Inflammatory macrophage treated with lipopolysaccharide for 1 hour (primary cell): ENCODE results near the gene CAPZA1.
"Not testable (repeated sequence)": the region's sequence is repeated elsewhere in the genome, so short reads cannot be mapped to it uniquely, and the experiment has no call there.

Experiments used
- DNase-seq, 2 donors: peaks; one replicate each; pipeline ENCODE4 v3.0.0-alpha.2; 2020 to 2022

The CAPZA1 gene

DNA sequence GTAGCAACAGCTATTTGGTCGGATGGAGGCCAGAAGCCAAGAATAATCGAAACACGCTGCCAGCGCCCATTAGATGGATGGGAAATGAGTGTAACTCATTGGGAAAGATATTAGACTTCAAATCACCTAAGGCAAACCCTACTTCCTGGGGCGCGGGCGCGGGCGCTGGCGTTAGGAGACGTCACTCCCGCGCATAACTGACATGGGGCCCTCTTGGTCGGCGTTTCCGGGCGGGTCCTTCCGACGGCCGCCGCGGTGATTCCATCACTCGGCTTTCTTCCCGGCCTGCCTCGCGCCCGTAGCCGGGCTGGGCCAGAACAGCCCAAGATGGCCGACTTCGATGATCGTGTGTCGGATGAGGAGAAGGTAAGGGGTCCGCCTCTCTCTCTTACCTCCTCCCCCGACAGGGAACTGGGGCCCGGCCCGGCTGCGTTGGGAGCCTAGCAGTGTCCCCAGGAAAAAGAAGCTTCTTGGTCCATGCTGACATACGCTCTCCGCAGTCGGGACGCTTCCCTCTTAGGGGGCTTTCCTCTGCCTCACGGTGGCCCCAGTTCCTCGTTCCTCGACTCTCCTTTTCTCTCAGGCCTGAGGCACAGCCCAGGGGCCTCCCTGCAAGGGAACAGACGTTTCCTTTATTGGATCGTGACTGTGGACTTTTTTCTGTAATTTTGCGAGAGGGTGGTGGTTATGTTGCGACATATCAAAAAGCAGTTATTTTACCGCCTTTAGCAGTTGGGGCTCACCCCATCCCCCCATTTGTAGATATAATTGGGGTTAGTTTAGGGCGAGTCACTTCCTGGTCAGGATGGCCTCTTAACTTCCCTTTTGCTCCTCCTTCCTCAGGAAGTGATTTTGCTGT lies at the start of gene CAPZA1:
CAPZA1 (plus strand) TSS at position 315 of the 859 bp plus-strand sequence; CDS start at position 328, 13 bp downstream.
- DNase-seq: peak; percentile 92 to 93

DNA sequence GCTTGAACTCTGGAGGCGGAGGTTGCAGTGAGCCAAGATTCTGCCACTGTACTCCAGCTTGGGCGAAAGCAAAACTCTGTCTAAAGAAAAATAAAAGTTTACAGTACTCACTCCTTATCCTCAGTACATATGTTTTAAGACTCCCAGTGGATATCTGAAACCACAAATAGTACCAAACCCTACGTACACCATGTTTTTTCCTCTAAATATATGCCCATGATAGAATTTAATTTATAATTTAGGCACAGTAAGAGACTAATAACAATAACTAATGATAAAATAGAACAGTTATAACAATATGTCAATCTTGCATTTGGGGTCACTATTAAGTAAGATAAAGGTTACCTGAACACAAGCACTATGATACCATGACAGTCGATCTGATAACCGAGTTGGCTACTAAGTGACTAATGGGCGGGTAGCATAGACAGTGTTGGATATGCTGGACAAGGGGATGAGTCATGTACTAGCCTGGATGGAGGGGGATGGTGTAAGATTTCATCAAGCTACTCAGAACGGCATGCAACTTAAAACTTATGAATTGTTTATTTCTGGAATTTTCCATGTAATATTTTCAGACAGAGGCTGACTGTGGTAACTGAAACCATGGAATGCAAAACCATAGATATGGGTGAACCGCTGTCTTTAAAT lies 44.4 kb upstream of the CAPZA1 start:
- DNase-seq: no peak

DNA sequence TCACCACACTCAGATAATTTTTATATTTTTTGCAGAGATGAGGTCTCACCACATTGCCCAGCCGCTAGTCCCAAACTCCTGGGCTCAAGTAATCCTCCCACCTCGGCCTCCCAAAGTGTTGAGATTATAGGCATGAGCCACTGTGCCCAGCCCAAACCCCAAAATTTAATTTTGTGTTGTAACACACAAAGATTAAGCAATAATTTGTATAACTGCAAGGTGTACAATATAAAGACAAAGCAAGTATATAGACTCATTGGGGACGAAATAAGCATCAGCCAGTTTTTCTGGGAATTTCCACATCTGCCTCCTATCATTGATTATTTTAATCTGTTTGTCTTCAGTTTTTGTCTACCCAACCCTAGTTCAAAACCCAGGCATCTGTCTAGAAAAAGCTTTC lies 43.4 kb upstream of the CAPZA1 start:
- DNase-seq: no peak

DNA sequence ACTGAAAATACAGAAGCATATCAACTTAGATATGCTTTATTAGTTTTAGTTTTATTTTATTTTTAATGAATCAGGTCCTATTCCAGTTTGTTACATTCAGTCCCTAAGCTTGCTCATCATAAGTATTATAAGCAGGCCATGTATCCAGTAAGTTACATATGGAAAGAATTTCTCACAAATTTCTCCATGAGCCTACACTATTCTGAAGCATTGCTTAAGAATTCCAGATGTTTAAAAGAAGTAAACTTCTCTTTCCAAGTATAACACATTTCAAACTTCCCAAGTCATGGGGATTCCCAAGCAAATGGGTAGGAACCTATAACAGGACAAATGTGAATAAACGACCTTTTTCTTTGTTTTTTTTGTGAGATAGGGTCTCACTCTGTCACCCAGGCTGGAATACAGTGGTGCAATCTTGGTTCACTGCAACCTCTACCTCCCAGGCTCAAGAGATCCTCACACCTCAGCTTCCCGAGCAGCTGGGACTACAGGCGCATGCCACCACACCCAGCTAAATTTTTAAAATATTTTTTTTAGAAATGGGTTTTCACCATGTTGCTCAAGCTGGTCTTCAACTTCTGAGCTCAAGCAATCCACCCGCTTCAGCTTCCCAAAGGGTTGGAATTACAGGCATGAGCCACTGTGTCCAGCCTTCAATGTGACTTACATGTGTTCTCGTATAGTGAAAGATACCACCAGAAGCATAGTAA lies 39.7 kb upstream of the CAPZA1 start:
- no peak for DNase-seq

DNA sequence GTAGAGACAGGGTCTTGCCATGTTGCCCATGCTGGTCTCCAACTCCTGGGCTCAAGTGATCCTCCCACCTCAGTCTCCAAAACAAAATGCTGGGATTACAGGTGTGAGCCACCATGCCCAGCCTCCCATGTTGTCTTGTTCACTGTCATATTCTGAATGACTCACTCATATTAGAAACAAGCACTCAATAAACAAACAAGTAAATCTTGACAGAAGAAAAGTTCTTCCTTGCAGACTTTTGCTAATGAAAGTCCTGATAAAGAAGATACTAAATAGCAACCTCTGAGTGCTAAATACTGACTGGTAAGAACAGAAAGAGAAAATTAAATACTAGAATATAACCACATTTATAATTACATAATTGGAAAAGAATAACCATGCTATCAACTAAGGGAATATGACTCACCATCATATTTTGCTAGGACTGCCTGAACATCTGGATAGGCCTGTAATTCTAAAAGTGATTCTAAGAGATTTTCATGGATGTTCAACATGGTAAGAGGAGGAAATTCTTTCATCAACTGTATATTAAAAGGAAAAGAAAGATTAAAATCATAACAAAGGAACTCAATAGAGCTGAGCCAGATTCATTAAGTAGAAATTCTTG lies 37.9 kb upstream of the CAPZA1 start:
- no peak for DNase-seq

DNA sequence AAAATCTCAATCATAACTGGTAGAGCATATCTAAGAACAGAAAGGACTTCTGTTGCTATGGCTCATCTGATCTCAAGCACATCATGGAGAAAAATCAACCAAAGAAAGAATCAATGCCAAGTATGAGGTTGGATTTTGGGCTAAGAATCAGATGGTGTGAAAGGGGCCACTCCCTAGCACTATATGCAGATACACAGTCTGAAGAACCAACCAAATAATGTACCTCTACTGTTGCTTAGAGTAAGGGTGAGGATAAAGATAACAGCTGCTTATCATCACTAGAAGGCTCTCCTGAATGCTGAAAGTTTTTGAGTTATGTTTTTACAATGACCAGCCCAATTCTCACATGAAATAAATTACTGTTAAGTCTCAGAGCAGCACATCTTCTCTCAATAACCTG lies 36.3 kb upstream of the CAPZA1 start:
- DNase-seq: no peak

DNA sequence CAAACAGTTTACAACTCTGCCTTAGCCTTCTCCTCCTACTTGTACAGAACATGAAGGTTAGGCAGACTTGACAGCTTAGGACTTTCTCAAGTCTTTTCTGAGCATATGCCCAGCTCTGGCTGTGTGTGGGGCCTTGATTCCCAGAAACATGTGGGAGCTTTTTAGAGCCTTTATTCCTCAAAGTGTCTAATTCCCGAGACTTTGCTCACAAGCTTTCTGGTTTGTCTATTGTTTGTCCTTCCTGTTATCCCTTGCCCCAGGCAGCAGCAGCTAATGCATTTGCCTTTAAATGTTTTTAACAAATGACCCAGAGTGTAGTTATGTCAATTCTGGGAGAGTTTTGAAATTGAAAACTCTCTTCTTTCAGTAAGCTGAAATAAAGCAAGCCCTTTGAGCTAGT lies 29.9 kb upstream of the CAPZA1 start:
- no peak for DNase-seq

DNA sequence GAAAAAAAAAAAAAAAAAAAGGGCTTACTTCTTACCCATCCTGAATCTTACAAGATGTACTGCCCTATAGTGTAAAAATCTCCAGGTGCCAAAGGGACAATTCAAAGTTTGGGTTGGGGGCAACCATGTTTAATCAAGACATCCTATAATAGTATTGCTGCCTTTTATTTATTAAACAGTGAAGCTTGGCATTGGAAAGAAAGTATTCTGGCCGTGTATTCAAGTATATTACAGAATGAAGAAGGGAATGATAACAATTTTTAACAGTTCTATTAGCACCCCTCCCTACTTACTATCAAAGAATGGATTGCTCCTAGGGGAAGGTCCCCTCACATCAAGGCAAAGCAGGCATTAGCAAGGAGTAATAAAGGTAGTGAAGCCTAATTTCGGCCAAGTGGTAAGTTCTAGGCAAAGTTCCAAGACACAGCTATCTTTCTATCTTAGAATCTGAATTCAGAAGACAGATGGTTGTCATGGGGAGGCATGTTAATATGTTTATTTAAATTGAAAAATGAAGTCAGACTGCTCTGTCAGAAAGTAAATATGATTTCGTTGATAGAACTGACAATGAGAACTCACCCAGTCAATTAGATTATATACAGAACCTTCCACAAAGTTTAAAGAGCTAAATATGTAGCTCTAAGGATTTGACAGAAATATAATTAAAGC lies 25.3 kb upstream of the CAPZA1 start:
- DNase-seq: no peak

DNA sequence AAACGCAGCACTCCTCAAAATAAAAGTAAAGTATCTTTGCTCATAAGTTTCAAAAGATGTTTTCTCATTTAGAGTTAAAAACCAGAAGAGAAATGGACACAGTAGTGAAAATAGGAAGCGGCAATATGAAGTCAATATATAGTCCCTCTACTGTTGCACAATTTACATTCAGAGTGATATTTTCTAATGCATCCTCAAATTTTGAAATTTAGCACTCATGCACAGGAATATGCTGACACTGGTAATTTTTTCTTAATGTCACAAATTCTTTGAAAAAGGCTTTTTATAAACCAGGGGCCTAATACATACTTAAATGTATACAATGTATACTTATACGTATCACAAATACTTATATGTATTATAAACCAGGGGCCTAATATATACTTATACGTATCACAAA lies 20.2 kb upstream of the CAPZA1 start:
- peak; percentile 33 to 60 for DNase-seq

DNA sequence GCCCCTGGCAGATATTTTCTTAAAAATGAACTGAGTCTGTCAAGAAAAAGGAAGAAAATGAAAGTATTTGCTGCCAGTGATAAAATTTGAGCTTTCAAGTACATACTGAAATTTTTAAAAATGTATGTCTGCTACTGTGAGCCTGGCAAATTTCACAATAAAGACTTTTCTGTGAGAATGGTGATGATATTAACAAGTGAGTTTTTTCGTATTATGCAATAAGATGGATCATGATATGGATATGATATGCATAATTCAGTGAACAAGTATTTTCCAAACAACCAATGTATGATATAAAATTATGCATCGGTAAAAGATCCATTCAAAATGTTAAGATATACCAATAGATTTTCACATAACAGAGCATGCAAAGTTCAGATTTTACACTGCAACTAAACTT lies 16.6 kb upstream of the CAPZA1 start:
- DNase-seq: no peak

DNA sequence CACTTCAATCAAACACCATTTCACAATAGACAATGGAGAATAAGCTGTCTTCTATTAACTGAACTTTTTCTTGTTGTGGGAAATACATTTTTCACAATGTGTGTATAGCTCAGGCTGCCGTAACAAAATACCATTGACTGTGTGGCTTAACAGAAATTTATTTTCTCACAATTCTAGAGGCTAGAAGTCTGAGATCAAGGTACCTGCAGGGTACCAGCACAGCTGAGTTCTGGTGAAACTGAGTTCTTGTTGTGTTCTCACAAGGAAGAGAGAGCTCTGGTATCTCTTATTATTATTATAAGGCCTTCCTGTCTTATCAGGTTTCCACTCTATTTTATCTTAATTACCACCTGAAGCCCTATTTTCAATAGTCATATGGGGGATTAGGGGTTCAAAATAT lies 16.1 kb upstream of the CAPZA1 start:
- no peak for DNase-seq

DNA sequence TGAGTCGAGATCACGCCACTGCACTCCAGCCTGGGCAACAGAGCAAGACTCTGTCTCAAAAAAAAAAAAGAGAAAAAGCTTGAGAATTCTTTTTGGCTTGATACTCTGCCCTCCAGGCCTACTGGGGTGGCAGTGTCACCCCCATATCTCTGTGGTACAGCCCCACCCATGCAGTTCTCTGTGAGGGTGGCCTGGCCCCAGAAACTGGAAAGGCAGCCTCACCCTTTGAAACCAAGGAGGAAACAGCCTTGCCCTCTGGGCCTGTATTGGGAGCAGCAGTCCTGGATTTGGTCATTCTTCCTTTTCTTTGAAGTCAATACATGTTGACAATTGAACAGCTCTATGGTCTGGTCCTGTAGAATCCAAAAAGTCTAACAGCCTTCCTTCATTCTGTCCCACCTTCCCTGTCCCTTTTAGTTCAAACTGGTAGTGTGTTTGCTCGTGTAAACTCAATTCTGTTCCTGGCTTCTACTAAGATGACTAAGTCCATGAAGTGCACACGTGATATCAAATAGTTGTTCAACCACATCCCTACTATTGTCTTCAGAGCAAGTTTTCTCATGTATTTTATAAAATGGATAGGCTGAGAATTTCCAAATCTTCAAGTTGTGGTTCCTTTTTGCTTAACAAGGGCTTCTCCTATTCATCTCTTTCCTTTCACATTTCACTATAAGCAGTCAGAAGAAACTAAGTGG lies 13.9 kb upstream of the CAPZA1 start:
- no peak for DNase-seq

DNA sequence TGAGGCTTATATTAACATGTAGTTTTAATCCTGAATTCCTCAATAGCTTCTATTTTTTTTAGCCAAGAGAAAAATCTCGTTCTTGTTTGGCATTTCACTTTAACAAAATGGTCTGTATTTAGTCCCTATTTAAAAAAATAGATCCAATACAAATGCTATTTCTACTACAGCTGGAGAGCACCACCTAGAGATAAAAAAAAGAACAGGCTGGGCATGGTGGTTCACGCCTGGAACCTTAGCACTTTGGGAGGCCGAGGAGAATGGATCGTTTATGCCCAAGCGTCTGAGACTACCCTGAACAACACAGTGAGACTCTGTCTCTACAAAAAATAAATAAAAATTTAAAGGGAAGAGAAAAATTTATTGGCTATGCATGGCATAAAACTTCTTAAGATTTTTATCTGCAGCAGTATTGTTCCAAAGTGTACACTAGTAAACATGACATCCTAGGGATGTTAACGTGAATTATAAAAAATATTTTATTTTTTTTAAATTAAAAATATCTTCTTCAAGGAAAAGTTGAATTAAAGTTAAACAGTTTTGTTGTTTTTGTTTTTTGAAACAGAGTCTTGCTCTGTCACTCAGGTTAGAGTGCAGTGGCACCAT lies 5.1 kb upstream of the CAPZA1 start:
- DNase-seq: peak; percentile 25 to 58

DNA sequence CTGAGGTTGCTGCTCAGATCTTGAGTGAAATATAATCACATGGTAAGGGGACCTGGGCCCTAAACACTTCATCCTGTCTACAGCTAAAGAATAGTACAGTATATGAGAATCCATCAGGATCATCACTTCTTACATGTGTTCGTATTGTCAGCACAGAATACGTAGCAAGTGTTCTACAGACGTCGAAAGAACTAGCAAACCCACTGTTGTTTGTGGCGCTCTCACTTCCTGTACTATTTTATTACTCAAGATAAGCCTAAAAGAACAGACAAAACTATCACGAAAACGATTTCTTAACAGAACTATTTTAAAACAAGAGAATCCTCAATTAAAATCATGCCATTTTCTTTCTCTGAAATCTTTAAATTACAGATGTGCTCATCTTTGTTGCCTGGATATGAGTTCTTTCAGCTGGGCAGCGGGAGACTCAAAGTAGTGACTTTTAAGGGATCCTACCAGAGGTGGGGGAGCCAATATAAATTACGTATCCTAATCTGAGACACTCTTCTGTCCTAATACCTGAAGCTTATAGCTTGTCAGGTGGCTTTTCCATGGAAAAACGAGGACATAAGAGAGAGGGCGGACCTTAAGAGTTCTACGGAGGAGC lies 1.4 kb upstream of the CAPZA1 start:
- peak; percentile 28 to 48 for DNase-seq

DNA sequence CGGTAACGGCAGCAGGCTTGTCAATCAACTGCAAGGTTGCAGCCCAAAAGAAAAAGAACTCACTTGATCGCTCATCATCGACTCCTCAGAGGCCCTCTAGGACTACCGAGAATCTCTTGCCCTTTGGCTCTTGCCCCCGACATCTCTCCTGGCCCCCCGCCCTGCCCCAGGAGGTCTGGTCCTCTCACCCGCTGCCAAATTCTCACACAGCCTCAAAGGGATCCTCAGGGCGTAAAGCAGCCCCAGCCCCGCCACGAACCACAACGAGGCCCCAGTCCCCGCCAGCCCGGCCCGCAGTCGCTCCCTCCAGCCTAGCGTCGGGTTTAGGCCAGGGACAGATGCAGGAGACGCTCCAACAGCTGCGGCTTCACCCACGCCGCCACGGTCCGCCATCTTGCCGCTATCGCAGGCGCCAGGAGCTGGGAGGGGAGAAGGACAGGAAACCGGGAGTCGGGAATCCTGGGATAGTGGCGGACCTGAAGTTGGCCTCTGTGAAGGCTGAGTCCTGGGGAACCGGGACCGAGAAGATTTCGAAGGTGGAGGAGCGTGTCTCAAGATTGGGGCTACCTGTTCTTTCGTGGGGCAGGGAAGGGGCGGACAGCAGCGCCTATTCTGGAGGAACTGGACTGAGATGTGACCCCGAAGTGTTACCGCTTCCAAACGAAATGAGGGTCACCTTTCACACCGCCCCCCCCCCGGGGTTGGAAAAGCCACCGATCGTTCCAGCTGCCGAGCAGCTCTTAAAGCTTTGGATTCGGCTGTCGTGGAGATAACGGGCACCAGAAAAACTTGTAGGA lies 713 bp upstream of the CAPZA1 start, which contains the start of gene ST7L:
ST7L (minus strand) TSS at position 421 of the 797 bp plus-strand sequence; CDS start at position 393, 28 bp downstream.
- peak; percentile 40 to 62 for DNase-seq

DNA sequence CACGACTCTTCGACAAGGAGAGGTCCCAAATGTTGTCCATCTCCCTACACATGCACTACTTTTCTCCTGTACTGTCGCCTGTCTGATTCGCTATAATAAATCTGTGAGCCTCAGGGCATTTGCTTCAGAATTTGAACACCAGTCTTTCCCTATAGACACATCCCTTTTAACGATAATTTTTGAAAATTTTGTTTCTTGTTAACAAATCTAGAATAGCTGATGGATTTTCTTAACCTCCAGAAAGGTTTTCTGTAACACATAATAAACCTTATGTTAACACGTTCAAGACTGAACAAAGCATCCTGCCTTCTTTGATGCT lies 704 bp downstream of the CAPZA1 start:
- DNase-seq: no peak

DNA sequence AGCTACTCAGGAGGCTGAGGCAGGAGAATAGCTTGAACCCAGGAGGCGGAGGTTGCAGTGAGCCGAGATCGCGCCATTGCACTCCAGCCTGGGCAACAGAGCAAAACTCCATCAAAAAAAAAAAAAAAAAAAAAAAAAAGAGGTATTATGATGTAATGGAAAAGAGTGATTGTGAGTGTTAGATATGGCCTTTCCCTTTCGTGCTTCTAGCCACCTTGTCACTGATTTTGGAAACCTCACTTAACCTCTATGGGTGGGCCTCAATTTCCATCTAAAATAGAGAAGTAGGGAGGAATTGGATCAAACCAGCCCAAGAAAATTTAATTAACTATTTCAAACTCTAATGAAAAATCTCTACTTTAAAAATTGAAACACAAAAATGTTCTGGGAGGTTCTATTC lies 4.9 kb downstream of the CAPZA1 start:
- DNase-seq: not testable (repeated sequence)

DNA sequence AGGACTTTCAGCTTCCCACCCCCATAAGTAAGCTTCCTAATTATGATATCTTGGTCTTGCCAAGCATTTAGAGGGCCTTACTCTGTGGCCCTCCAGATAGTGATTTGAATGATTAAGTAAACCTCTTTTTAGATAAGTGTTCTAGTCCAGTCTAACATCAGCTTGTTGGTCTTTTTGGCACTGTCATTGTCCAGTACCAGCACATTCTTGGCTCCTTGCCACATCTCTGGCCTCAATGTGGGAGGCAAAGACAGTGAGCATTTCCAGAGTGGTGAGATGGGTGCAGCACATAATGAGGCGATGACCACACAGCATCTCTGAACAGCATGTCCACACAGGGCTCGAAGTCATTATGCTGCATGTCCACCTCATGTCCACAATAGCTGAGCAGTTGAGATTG lies 6.1 kb downstream of the CAPZA1 start:
- DNase-seq: peak; percentile 33 to 48

DNA sequence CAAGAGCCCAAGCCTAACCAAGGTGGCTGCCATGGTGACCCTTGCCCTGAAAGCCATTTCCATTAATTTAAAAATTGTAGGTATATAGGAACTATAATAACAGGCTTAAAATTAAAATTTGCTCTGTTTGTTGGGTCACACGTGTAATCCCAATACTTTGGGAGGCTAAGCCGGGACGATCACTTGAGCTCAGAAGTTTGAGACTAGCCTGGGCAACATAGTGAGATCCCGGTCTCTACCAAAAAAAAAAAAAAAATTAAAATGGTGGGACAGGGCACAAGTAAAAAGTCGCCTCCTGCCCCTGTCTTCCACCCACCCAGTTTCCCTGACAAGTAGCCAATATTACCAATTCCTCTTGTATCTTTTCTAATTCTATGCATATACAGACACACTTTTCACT lies 6.6 kb downstream of the CAPZA1 start:
- DNase-seq: no peak

DNA sequence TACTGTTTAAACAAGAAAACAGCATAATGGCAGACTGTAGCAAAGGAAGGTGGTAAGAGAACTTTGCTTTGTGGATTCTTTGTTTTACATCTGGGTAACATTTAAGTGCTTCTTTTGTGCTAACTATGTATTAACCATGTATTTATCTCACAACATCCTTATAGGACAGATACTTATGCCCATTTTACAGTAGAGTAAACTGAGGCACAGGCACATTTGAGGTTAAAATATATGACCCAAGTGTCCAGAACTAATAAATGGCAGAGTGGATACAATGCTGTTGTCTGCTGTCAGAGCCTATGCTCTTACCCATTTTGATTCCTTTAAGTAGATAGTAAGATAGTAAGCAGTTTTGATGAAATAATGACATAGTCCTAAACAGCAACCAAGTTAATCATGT lies 7.3 kb downstream of the CAPZA1 start:
- no peak for DNase-seq
